Hepatic stellate cell (primary cell): ENCODE measurements around the gene ADAMTS12.

Experiments
- DNase-seq: peaks from one replicate; pipeline ENCODE4 v3.0.0; 2011; ENCODE audit warnings: low spot score

Gene ADAMTS12

DNA sequence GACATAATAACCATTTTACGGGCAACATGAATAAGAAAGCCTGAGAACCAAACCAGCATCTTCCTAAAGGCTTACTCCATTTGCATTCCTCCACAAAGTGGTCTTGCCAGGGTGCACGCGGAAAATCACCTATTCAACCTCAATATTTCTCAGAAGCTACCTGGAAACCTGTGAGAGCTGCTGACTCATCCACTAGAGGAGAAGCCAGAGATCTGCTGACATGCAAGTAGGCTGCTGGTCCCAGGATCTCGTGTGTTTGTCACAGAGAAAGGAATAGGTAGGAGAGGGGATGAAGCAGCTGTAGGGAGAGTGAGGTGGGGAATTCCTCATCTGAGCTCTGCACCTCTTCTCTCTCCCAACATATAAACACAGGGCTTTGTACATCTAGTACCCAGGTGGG, 138.1 kb downstream of the ADAMTS12 start:
- no peak for DNase-seq

- DNase-seq = no peak
These were observed 143.0 kb downstream of the ADAMTS12 start for GRCh38 chr5:33748754-33749153.

DNA sequence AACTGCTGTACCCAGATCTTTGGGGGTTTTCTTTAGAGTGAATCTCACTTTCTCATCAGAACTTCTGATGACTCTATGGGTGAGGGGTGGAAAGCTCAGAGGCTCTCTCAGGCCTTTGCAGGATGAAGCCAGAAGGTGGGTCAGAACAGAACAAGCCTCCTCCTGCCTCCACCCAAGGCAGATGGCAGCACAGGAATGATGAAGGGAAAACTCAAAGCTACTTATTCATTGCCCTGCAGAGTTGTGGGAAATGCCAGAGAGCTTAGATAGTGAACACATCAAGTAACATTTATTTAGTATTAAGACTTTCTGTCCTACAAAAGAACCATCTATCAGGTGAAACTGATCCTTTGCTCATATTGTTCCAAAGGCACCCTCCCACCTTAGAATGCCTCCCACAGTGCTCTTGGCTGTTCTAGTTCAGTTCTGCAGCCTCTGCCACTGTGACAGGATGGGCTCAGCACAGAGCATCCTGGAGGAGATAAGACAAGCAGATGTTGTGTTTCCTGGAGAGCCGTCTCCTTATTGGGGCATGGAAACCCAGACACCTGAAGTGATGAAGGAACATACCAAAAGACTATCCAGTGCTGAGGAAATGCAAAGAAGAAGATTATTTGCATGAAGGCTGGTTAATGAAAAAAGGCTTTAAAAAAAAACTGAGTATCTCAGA, 146.6 kb downstream of the ADAMTS12 start:
- DNase-seq = no peak

GRCh38 chr5:33743099-33743498, 148.7 kb downstream of the ADAMTS12 start:
- DNase-seq = no peak

DNA sequence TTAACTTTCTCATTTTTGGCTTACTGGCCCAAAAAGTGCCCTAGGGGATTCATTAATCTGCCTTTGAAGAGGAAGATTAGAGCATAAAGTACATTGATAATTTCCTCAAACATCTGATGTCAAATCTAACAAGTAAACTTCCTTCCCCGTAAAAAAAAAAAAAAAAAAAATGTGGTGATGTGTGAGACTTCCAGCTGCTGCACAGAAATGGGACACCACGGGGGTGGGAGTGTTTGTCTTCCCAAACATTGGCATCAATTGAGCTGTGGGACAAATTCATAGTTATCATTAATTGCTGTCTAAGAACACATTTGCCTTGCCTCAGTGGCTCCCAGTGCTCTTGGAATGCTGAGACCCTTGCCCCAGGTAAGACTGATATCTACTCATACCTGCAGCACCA, 149.6 kb downstream of the ADAMTS12 start:
- no peak for DNase-seq

GRCh38 chr5:33738967-33739366, 152.8 kb downstream of the ADAMTS12 start:
- DNase-seq = no peak

DNA sequence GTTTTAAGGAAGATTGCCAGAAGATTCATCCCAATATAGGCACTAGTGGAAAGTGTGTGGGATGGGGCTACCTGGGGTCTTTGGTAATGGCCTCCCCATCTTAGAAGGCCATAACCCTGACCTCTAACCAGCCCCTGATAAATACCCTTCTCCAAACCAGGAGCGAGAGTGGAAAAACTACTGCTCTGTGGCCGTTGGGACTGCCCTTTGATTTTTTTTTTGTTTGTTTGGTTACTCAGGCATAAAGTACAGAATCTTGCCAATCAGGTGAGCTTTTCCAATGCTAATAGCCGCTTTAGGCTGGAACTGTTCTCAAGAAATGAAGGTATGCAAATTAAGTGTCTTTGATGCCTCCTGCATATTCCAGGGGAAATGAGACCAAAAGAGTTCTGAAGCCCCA, 153.7 kb downstream of the ADAMTS12 start:
- no peak for DNase-seq

GRCh38 chr5:33737697-33738096, 154.1 kb downstream of the ADAMTS12 start:
- DNase-seq = no peak

DNA sequence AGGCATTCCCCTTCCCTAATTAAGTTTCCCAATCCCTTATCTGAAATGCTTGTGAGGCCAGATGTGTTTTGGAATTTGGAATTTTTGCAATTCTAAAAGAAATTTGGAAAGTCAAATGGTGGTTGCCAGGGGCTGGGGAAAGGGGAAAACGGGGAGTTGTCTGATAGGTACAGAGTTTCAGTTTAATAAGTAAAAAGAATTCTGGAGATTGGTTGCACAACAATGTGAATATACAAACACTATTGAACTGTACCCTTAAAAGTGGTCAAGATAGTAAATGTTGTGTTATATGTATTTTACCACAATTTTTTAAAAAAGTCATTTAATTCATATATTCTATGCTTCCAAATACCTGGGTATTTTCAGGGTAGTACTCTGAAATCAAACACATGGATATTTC, 154.5 kb downstream of the ADAMTS12 start:
- DNase-seq = no peak

- DNase-seq = peak; percentile 79
These were observed 155.3 kb downstream of the ADAMTS12 start for GRCh38 chr5:33736510-33736909.

DNA sequence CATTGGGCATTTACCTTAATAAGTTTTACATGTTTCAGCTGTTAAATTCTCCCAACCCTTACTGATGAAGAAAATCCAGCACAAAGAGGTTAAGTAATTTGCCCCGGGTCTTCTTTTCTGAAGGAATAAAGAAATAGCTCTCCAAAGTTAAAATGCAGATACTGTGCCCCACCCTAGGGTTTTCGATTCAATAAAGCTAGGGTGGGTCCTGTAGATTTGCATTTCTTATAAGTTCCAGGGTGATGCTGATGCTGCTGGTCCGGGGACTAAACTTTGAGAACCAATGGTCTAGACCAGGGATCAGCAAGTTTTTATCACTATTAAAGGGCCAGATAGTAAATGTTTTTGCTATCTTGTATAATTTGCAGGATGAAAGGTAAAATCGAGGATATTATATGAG, 156.7 kb downstream of the ADAMTS12 start:
- DNase-seq = no peak

- peak; percentile 7 for DNase-seq
These were observed 157.3 kb downstream of the ADAMTS12 start for GRCh38 chr5:33734537-33734936.

DNA sequence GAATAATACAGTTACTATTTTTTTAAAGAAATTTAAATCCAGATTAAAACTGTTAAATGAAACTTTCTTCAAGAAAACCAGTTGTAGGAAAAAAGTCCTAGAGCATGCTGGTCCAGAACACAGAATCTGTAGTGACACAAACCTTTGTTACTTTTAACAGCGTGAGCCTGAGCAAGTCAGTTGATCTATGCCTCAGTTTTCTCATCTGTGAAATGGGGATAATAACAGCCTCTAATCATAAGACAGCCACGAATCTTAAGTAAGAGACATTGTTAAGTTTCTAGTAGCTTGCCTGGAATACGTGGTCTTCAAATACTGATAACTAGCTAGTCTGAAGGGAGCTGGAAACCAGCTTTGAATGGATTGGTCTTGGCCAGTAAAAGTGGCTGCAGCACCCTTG, 158.6 kb downstream of the ADAMTS12 start:
- no peak for DNase-seq

DNA sequence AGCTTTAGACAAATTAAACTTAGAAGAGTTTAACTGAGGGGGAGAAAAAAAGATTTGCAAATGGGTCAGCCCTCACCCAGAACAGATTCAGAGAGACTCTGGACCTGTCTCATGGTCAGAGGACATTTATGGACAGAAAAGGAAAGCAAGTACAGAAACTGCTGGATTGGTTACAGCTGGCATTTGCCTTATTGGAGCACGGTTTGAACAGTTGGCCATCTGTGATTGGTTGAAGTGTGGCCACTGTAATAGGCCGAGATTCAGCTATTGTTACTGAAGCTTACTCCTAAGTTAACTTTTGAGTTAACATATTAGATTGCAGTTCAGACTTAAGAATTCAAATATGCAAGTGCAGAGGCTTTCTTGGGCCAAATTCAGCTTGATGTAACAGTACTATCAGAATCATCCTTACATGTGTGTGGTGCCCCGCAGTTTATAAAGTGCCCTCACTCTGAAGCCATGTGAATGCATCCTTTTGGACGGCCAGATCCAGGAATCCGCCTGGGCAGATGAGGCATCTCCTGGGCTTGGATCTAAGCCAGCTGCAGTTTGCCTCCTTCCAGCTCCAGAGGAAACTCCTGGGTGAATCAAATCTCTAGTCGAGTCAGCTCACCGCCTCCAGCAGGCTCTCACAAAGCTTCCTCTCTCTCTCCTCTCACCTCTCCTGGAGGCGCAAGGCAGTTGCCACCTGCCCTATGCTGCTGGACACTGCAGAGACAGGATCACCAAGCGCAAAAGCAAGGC, 165.2 kb downstream of the ADAMTS12 start:
- peak; percentile 9 for DNase-seq

- peak; percentile 66 for DNase-seq
These were observed 166.0 kb downstream of the ADAMTS12 start for GRCh38 chr5:33725806-33726205.

DNA sequence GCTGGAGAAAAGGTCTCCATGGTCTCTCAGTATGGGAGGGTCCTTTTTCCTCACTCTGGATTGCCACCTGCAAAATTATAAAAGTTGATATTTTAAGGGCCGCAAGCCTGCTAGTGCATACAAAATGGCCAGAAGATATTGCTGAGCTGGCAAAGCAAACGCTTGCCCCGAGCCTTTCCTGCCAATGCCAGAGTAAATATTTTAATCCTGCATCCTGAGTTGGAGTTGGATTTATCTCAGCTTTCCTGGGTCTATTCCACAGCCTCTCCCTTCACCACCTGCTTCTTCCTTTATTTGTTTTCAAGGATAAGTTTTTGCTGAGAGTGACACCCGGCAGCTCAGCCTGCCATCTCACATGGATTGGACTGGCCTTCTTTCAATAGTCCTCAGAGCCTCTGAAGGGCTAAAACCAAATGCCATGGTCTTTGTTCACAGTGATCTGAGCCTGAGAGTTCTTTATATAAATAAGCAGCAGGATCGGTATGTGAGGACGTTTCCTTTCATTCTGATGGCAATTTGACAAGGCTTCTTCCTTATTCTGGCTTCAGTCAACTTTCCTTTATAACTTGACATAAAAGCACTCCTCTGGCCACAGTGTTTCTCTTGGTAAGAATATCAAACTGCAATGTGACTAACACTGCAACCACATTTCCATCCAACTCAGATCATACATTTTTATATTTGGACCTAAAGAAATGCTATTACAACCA, 170.1 kb downstream of the ADAMTS12 start:
- DNase-seq = peak; percentile 29

GRCh38 chr5:33720176-33720575, 171.6 kb downstream of the ADAMTS12 start:
- DNase-seq = no peak

DNA sequence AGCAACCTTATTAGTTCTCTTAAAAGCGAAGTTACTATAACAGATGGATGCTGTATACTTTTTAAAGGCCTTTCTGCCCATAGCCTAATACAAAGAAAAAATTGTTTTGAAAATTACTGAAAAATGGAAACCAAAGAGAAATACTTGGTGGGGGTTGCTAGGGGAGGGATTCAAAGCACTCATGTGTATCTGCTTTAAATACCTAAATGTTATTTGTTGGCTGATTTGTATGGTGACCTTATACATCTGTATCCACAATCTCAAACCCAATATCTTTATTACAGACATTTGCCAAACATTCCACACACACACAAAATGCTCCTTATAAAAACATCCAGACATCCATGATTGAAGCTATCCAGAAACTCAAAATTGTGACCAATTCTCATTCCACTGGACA, 172.0 kb downstream of the ADAMTS12 start:
- DNase-seq = no peak

GRCh38 chr5:33715661-33716060, 176.1 kb downstream of the ADAMTS12 start:
- DNase-seq = no peak

- DNase-seq = no peak
These were observed 178.5 kb downstream of the ADAMTS12 start for GRCh38 chr5:33713136-33713765.

DNA sequence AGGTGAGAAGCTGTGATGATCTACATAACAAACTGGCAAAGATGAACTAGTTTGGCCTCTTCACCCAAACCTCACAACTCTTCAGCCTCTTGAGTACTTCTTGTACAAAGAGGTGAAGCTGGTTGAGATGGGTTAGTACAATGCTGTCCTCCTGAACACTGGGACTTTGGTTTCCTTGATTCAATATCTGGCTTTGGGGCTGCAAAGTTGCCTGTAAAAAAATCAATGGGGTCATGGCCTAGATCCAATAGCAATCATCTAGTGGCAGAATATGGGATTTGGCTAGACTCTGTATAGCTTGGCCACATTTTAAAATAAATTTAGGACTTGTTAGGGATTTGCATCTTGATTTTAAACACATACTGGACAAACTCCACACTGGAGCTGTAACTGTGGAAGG, 179.1 kb downstream of the ADAMTS12 start:
- DNase-seq = no peak

- no peak for DNase-seq
These were observed 180.6 kb downstream of the ADAMTS12 start for GRCh38 chr5:33711094-33711679.
